D721Med (cell line): ENCODE results near the gene ERV3-1.
"Not testable (repeated sequence)": the region's sequence is repeated elsewhere in the genome, so short reads cannot be mapped to it uniquely, and the experiment has no call there.

Experiments used
- DNase-seq: peaks from one replicate; pipeline ENCODE4 v3.0.0; 2011; ENCODE audit warnings: low spot score; ENCODE audit not compliant: insufficient read length
- FAIRE-seq: peaks from 2 replicates; lab custom pipeline; 2011; peaks lifted over from hg19 to GRCh38; lab: Jason Lieb, UNC
- TF ChIP-seq, protein P1 (sequence below): IDR thresholded peaks from 2 replicates; pipeline ENCODE4 v1.5.1; 2012; ENCODE audit warnings: mild to moderate bottlenecking, control low read depth; ENCODE audit not compliant: insufficient read depth; ENCODE audit errors: missing control alignments

ERV3-1 gene

DNA sequence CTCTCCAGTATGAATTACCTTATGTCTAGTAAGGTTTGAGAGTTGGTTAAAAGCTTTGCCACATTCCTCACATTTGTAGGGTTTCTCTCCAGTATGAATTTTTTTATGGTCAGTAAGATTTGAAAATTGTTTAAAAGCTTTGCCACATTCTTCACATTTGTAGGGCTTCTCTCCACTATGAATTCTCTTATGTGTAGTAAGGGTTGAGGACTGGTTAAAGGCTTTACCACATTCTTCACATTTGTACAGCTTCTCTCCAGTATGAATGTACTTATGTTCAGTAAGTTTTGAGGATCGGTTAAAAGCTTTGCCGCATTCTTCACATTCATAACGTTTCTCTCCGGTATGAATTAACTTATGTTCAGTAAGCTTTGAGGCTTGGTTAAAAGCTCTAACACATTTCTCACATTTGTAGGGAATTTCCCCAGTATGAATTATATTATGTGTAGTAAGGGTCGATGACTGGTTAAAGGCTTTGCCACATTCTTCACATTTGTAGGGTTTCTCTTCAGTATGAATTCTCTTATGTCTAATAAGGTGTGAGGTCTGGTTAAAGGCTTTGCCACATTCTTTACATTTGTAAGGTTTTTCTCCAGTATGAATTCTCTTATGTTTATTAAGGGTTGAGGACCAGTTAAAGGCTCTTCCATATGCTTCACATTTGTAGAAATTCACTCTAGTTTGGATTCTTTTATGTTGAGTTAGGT, 27.8 kb downstream of the ERV3-1 start:
- FAIRE-seq (no peak), DNase-seq (no peak)
- TF ChIP-seq, protein P1, sequence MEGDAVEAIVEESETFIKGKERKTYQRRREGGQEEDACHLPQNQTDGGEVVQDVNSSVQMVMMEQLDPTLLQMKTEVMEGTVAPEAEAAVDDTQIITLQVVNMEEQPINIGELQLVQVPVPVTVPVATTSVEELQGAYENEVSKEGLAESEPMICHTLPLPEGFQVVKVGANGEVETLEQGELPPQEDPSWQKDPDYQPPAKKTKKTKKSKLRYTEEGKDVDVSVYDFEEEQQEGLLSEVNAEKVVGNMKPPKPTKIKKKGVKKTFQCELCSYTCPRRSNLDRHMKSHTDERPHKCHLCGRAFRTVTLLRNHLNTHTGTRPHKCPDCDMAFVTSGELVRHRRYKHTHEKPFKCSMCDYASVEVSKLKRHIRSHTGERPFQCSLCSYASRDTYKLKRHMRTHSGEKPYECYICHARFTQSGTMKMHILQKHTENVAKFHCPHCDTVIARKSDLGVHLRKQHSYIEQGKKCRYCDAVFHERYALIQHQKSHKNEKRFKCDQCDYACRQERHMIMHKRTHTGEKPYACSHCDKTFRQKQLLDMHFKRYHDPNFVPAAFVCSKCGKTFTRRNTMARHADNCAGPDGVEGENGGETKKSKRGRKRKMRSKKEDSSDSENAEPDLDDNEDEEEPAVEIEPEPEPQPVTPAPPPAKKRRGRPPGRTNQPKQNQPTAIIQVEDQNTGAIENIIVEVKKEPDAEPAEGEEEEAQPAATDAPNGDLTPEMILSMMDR, result no peak

GRCh38 chr7:64965594-64965993, 40.9 kb downstream of the ERV3-1 start:
- no peak for DNase-seq
- TF ChIP-seq, protein P1, result no peak
- FAIRE-seq, result no peak

- no peak for FAIRE-seq
These were observed 47.3 kb downstream of the ERV3-1 start for GRCh38 chr7:64959072-64959747.

DNA sequence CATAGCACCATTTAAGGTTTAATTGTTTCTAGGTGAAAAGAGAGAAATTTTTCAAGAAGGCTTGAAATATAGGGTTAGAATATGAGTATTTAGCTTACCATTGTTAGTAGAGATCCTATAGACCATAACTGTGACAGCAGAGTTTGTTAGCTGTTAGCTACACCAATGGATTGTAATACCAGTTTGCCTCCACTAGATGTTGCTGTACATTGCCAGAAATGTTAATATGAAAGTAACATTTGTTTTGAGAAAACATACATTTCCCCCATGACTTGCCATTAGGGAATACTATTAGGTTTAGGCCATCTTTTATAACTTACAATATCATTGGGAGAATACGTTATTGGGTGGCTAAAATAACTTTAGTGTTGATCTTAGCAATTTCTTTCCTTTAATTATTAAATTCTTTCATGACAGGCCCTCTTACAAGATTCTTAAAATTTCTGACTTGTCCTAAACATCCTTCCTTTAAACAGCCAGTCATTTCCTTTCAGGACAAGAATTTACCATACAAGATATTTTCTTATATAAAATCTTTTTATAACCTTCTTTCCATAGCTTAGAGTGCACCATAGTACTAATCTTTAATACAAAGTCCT, 55.1 kb downstream of the ERV3-1 start:
- FAIRE-seq (peak; percentile 89), DNase-seq (no peak)
- TF ChIP-seq, protein P1, result peak; percentile 75

More at GRCh38 chr7:64959072-64959747, 47.3 kb downstream of the ERV3-1 start:
- no peak for DNase-seq
- TF ChIP-seq, protein P1, result no peak

GRCh38 chr7:64950673-64951072, 55.8 kb downstream of the ERV3-1 start:
- FAIRE-seq, DNase-seq: not testable (repeated sequence)

- not testable (repeated sequence) for FAIRE-seq, DNase-seq
These were observed 57.7 kb downstream of the ERV3-1 start for GRCh38 chr7:64948774-64949173.

- FAIRE-seq (no peak), DNase-seq (no peak)
- TF ChIP-seq, protein P1, result no peak
These were observed 59.1 kb downstream of the ERV3-1 start for GRCh38 chr7:64947252-64948000.
